ENCODE results near the gene STAMBPL1.

DNA sequence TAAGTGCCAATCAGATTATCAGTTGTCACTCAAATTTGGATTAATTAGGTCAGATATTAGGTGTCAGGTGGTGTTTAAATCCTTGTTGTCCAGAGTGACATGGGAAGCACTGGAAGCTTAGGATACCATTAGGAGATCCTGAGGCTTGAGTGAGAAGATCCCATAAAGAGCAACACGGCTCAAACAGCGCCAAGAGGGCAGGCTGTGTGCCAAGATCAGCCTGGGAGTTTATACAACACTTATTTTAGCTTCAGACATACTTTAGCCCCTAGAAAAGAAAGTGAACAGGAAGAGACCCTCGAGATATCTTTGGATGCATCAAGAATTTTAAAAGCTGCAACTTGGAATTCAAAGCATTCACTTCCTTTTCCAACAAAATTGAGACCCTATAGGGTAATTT is 86.8 kb downstream of the STAMBPL1 start:
- TF ChIP-seq, protein P1, sequence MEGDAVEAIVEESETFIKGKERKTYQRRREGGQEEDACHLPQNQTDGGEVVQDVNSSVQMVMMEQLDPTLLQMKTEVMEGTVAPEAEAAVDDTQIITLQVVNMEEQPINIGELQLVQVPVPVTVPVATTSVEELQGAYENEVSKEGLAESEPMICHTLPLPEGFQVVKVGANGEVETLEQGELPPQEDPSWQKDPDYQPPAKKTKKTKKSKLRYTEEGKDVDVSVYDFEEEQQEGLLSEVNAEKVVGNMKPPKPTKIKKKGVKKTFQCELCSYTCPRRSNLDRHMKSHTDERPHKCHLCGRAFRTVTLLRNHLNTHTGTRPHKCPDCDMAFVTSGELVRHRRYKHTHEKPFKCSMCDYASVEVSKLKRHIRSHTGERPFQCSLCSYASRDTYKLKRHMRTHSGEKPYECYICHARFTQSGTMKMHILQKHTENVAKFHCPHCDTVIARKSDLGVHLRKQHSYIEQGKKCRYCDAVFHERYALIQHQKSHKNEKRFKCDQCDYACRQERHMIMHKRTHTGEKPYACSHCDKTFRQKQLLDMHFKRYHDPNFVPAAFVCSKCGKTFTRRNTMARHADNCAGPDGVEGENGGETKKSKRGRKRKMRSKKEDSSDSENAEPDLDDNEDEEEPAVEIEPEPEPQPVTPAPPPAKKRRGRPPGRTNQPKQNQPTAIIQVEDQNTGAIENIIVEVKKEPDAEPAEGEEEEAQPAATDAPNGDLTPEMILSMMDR (IDR thresholded peaks at IDR 0.05) = no peak
- TF ChIP-seq POLR2A (IDR thresholded peaks at IDR 0.05) = no peak

All from heart left ventricle (tissue), 13 donors.